GM12878 (cell line): Measurements from ENCODE around the gene COL4A1. TPM values are rescaled to one million over a fixed set of nuclear protein-coding genes. Genes with fewer than 3 reads are reported as not detected.

Source experiments
- ATAC-seq: fragments of 200-7000 bp; cut with Tn5 transposase; 3 replicates; pipeline ENCODE4 v1.9.1; 2020; ENCODE audit warnings: mild to moderate bottlenecking, moderate library complexity
- BruUV-seq: library from RNA; stranded (reverse); fragments of 400-500 nt; replicated peaks from 2 replicates; lab custom pipeline; 2021; lab: Mats Ljungman, UMichigan
- CTCF ChIA-PET: fragments of 300-600 bp; sonication (Branson Sonifier 250); formaldehyde crosslinking; extraction: SDS; loops from one replicate; lab custom pipeline; 2021; ENCODE audit warnings: inconsistent platforms; lab: Yijun Ruan, JAX
- POLR2A ChIA-PET: fragments of 350-600 bp; formaldehyde crosslinking; extraction: SDS; loops from one replicate; lab custom pipeline; 2021; ENCODE audit warnings: inconsistent platforms; lab: Charles Lee
- RAD21 ChIA-PET: fragments of 300-600 bp; sonication (Branson Sonifier 250); formaldehyde crosslinking; loops from one replicate; lab custom pipeline; 2023; ENCODE audit warnings: antibody characterized with exemption; ENCODE audit not compliant: unreplicated experiment; lab: Charles Lee
- SMC1A ChIA-PET: fragments of 300-600 bp; sonication (Branson Sonifier 250); formaldehyde crosslinking; loops from one replicate; lab custom pipeline; 2023; ENCODE audit not compliant: unreplicated experiment, uncharacterized antibody; lab: Charles Lee
- DNase-seq: peaks from one replicate; pipeline ENCODE4 v3.0.0-alpha.2; 2011; ENCODE audit warnings: low read depth, low spot score
- FAIRE-seq: peaks from 3 replicates; lab custom pipeline; 2011; peaks lifted over from hg19 to GRCh38; lab: Jason Lieb, UNC
- H2AFZ ChIP-seq: 2 replicates; pipeline ENCODE4 v1.6.0; 2011; ENCODE audit warnings: low read depth, low read length, control low read depth; ENCODE audit not compliant: control insufficient read depth
- H3K27ac ChIP-seq: 2 replicates; pipeline ENCODE4 v1.5.1; 2011; ENCODE audit warnings: control low read depth; ENCODE audit not compliant: control insufficient read depth, insufficient read depth
- H3K27me3 ChIP-seq, 2 experiments: replicated peaks in 1 of 2; 2 replicates each; pipeline versions ENCODE4 v1.6.0 to v1.6.1; 2011; ENCODE audit warnings: low read length in 1 of 2; ENCODE audit not compliant: control insufficient read depth in 2 of 2, insufficient read depth in 2 of 2
- H3K36me3 ChIP-seq, 2 experiments: 2 replicates each; pipeline ENCODE4 v1.5.1; 2011; ENCODE audit warnings: low read length in 1 of 2; ENCODE audit not compliant: control insufficient read depth in 2 of 2, insufficient read depth in 2 of 2
- H3K4me1 ChIP-seq: 2 replicates; pipeline ENCODE4 v1.6.1; 2011; ENCODE audit warnings: mild to moderate bottlenecking, low read length, moderate library complexity, mixed read lengths; ENCODE audit not compliant: control insufficient read depth, insufficient read depth
- H3K4me2 ChIP-seq: 2 replicates; pipeline ENCODE4 v1.6.0; 2011; ENCODE audit warnings: control low read depth; ENCODE audit not compliant: control insufficient read depth, insufficient read depth
- H3K4me3 ChIP-seq: fragments of 200-600 bp; sonication (generic); 2 replicates; pipeline ENCODE4 v1.5.1; 2016
- H3K79me2 ChIP-seq: 2 replicates; pipeline ENCODE4 v1.6.0; 2011; ENCODE audit warnings: low read length; ENCODE audit not compliant: control insufficient read depth, insufficient read depth
- H3K9ac ChIP-seq: 2 replicates; pipeline ENCODE4 v1.8.0; 2011; ENCODE audit warnings: low read length, control low read depth, mixed read lengths; ENCODE audit not compliant: control insufficient read depth, insufficient read depth
- H3K9me3 ChIP-seq: replicated peaks from 3 replicates; pipeline ENCODE4 v1.5.1; 2011; ENCODE audit warnings: mild to moderate bottlenecking, low read length; ENCODE audit not compliant: control insufficient read depth, insufficient read depth
- H4K20me1 ChIP-seq: 2 replicates; pipeline ENCODE4 v1.6.0; 2011; ENCODE audit not compliant: control insufficient read depth, insufficient read depth
- CHD2 ChIP-seq: IDR thresholded peaks from 2 replicates; pipeline ENCODE4 v1.6.1; 2011; ENCODE audit warnings: low read depth, low read length, improper control_type of control experiment, borderline replicate concordance
- EZH2 ChIP-seq: IDR thresholded peaks from 2 replicates; pipeline ENCODE4 v1.6.1; 2012; ENCODE audit warnings: low read depth, mild to moderate bottlenecking, control low read depth, inconsistent platforms, low read length, borderline replicate concordance; ENCODE audit not compliant: control insufficient read depth
- HDAC2 ChIP-seq: fragments of 200-600 bp; sonication (generic); IDR thresholded peaks from 2 replicates; pipeline ENCODE4 v1.6.1; 2017
- HSF1 ChIP-seq: fragments of 150-350 bp; IDR thresholded peaks from 2 replicates; pipeline ENCODE4 v1.6.1; 2014; ENCODE audit warnings: mild to moderate bottlenecking, low read depth, low read length
- SIX5 ChIP-seq: IDR thresholded peaks from 2 replicates; pipeline ENCODE4 v1.6.1; 2011; ENCODE audit warnings: mild to moderate bottlenecking, low read depth, low read length, moderate library complexity; ENCODE audit not compliant: severe bottlenecking
- WRNIP1 ChIP-seq: IDR thresholded peaks from 2 replicates; pipeline ENCODE4 v1.6.1; 2011; ENCODE audit warnings: low read depth, low read length, improper control_type of control experiment, borderline replicate concordance
- ZBTB11 ChIP-seq: fragments of 450-650 bp; formaldehyde crosslinking; IDR thresholded peaks from 2 replicates; pipeline ENCODE4 v1.5.0; 2022; ENCODE audit warnings: mild to moderate bottlenecking, missing genetic modification characterization
- ZNF687 ChIP-seq: fragments of 450-650 bp; IDR thresholded peaks from 2 replicates; pipeline ENCODE4 v1.6.1; 2017; ENCODE audit warnings: mild to moderate bottlenecking, moderate library complexity
- WGBS: methylation state at CpG from one replicate; pipeline ENCODE4 v1.1.6; 2016; ENCODE audit warnings: low lambda C conversion rate; ENCODE audit not compliant: insufficient replicate concordance, insufficient coverage; ENCODE audit errors: missing lambda C conversion rate; 5-methylcytosine and 5-hydroxymethylcytosine counted together
- in situ Hi-C: fragments of 300-500 bp; cut with MboI; formaldehyde crosslinking; loops from 9 replicates; pipeline ENCODE4 v1.14.3; 2018; ENCODE audit warnings: mixed read lengths
- intact Hi-C: fragments of 100-400 bp; cut with micrococcal nuclease; formaldehyde crosslinking; loops from one replicate; pipeline ENCODE4 v1.14.2; 2022; ENCODE audit not compliant: unreplicated experiment
- polyA plus RNA-seq, 11 experiments: library from polyadenylated mRNA; depleted of rRNA in 4 of 11; unstranded in 6 of 11; stranded (reverse) in 5 of 11; fragments of >200 nt; fragmentation: Nextera tagmentation in 4 of 11; fragmentation: Illumina TruSeq in 1 of 11; extraction: Ambion mirVana in 4 of 11; extraction: Trizol in 1 of 11; gene quantifications; 1 replicate in 1 of 11; 2 replicates in 10 of 11; pipeline versions ENCODE4 v1.2.1 to v1.2.3, GENCODE V29; 2011 to 2016; ENCODE audit warnings: inconsistent platforms in 2 of 11, missing spikeins in 2 of 11, low read depth in 1 of 11
- total RNA-seq, 4 experiments: library from RNA; depleted of rRNA in 3 of 4; stranded (reverse); fragments of >200 nt in 3 of 4; fragmentation: Illumina TruSeq in 1 of 4; extraction: Trizol in 1 of 4; gene quantifications; 2 replicates each; pipeline versions ENCODE4 v1.2.1 to v1.2.3, GENCODE V29; 2013 to 2021

Gene COL4A1
- total and polyA plus RNA-seq, 10 of the 15 experiments (the other 5 are each of a cell fraction or from before 2014, with no cell fraction given): 0.07 to 0.31 (median 0.13) TPM; not detected in 6

GRCh38 chr13:110331362-110331761, 24.4 kb upstream of the COL4A1 start:
- H3K79me2 ChIP-seq: no peaks in the 10 kb centered on the region
- ChIA-PET POLR2A (no interaction called here), SMC1A (no interaction called here), RAD21 (no interaction called here), CTCF (interaction anchor here (1.2 kb wide), 1 partner anchor 9 kb away, joined by 5 read pairs; no protein-coding TSS in a partner anchor)
- intact Hi-C loops: no loop called here
- H3K9me3 ChIP-seq: peaks cover 5% of the 10 kb centered on the region; the same call in 2 of the 3 replicates
- no peak overlapping the region for H3K27ac ChIP-seq
- FAIRE-seq (no peak), DNase-seq (no peak), ATAC-seq (no peak)
- H4K20me1 ChIP-seq: no peaks in the 10 kb centered on the region
- TF ChIP-seq CHD2: no peak
- no peak for TF ChIP-seq HSF1
- no peak for TF ChIP-seq ZNF687
- TF ChIP-seq ZBTB11: no peak
- TF ChIP-seq HDAC2: no peak
- no peak for TF ChIP-seq EZH2
- no peak for TF ChIP-seq WRNIP1
- TF ChIP-seq SIX5: no peak
- no peaks in the 10 kb centered on the region for H3K4me1 ChIP-seq
- in situ Hi-C loops: no loop called here
- no peak overlapping the region for H3K4me3 ChIP-seq
- WGBS: 33% methylated on average over 11 of the region's 11 CpGs
- H3K27me3 ChIP-seq: no peaks in the 10 kb centered on the region; a peak in 1 of 4 replicates
- no peaks in the 10 kb centered on the region for H3K36me3 ChIP-seq
- no peak overlapping the region for H2AFZ ChIP-seq
- BruUV-seq: no TSS peak
- H3K9ac ChIP-seq: no peak overlapping the region
- no peak overlapping the region for H3K4me2 ChIP-seq
